Stimulated activated memory B cell treated with anti-CD40 and anti-IgM and Interleukin-4, amounts not matched to agents 10 μg/mL and 1 μg/mL and 100 μg/mL, for 72 hours (primary cell): ENCODE data around the gene PTPN2.
"Not testable (repeated sequence)": the region's sequence is repeated elsewhere in the genome, so short reads cannot be mapped to it uniquely, and the experiment has no call there.

ENCODE experiments used
- ATAC-seq: fragments of 150-1000 bp; cut with Tn5 transposase; 2 replicates; pipeline ENCODE4 v1.10.0; 2021
- H3K27ac Mint-ChIP-seq: one replicate; pipeline ENCODE4 v1.8.0; 2022; ENCODE audit warnings: mild to moderate bottlenecking, mixed read lengths
- H3K27me3 Mint-ChIP-seq: one replicate; pipeline ENCODE4 v1.8.0; 2022; ENCODE audit warnings: mixed read lengths
- H3K36me3 Mint-ChIP-seq: one replicate; pipeline ENCODE4 v1.8.0; 2022; ENCODE audit warnings: mixed read lengths
- H3K4me1 Mint-ChIP-seq: one replicate; pipeline ENCODE4 v1.8.0; 2022; ENCODE audit warnings: mixed read lengths
- H3K4me3 Mint-ChIP-seq: one replicate; pipeline ENCODE4 v1.8.0; 2022; ENCODE audit warnings: mild to moderate bottlenecking, moderate library complexity, mixed read lengths
- H3K9me3 Mint-ChIP-seq: one replicate; pipeline ENCODE4 v1.8.0; 2022; ENCODE audit warnings: mixed read lengths

Gene PTPN2

GRCh38 chr18:12906773-12907172 is 22.7 kb upstream of the PTPN2 start:
- peaks cover 10% of the 10 kb centered on the region for H3K4me1 Mint-ChIP-seq
- no peak overlapping the region for H3K4me3 Mint-ChIP-seq
- no peaks in the 10 kb centered on the region for H3K9me3 Mint-ChIP-seq
- no peak overlapping the region for H3K27ac Mint-ChIP-seq
- no peak for ATAC-seq
- no peaks in the 10 kb centered on the region for H3K36me3 Mint-ChIP-seq
- H3K27me3 Mint-ChIP-seq, result peaks cover 18% of the 10 kb centered on the region

GRCh38 chr18:12906119-12906518 is 22.1 kb upstream of the PTPN2 start:
- Mint-ChIP-seq H3K4me1 (peaks cover 5% of the 10 kb centered on the region), H3K4me3 (no peak overlapping the region), H3K27me3 (peaks cover 18% of the 10 kb centered on the region), H3K36me3 (no peaks in the 10 kb centered on the region), H3K27ac (no peak overlapping the region), H3K9me3 (no peaks in the 10 kb centered on the region)
- ATAC-seq, result no peak

GRCh38 chr18:12904012-12904516 is 20.0 kb upstream of the PTPN2 start:
- H3K27me3 Mint-ChIP-seq, result peaks cover 24% of the 10 kb centered on the region
- no peaks in the 10 kb centered on the region for H3K4me1 Mint-ChIP-seq
- no peaks in the 10 kb centered on the region for H3K36me3 Mint-ChIP-seq
- no peak overlapping the region for H3K4me3 Mint-ChIP-seq
- ATAC-seq, result no peak
- H3K9me3 Mint-ChIP-seq, result no peaks in the 10 kb centered on the region
- no peak overlapping the region for H3K27ac Mint-ChIP-seq

- not testable (repeated sequence) for ATAC-seq, H3K27ac Mint-ChIP-seq
Measured at GRCh38 chr18:12901208-12901607, 17.2 kb upstream of the PTPN2 start.

GRCh38 chr18:12896784-12897333 is 12.8 kb upstream of the PTPN2 start:
- not testable (repeated sequence) for H3K4me1 Mint-ChIP-seq, H3K9me3 Mint-ChIP-seq, H3K27ac Mint-ChIP-seq, H3K36me3 Mint-ChIP-seq
- Mint-ChIP-seq H3K4me3 (peak overlapping the region; percentile 74), H3K27me3 (peaks cover 33% of the 10 kb centered on the region)
- peak; percentile 12 for ATAC-seq

More at GRCh38 chr18:12901208-12901607, 17.2 kb upstream of the PTPN2 start:
- peaks cover 17% of the 10 kb centered on the region for H3K27me3 Mint-ChIP-seq
- H3K4me1 Mint-ChIP-seq, H3K9me3 Mint-ChIP-seq, H3K36me3 Mint-ChIP-seq, H3K4me3 Mint-ChIP-seq: not testable (repeated sequence)

- H3K4me3 Mint-ChIP-seq, result no peak overlapping the region
- H3K4me1 Mint-ChIP-seq, result no peaks in the 10 kb centered on the region
Measured at GRCh38 chr18:12895626-12896025, 11.6 kb upstream of the PTPN2 start.

GRCh38 chr18:12895014-12895413 is 11.0 kb upstream of the PTPN2 start:
- peak; percentile 66 for ATAC-seq
- Mint-ChIP-seq H3K4me1 (no peaks in the 10 kb centered on the region), H3K36me3 (peaks cover 5% of the 10 kb centered on the region), H3K27me3 (peaks cover 35% of the 10 kb centered on the region), H3K4me3 (no peak overlapping the region), H3K27ac (no peak overlapping the region), H3K9me3 (peaks cover 4% of the 10 kb centered on the region)

More at GRCh38 chr18:12895626-12896025, 11.6 kb upstream of the PTPN2 start:
- no peak overlapping the region for H3K27ac Mint-ChIP-seq
- no peak for ATAC-seq
- H3K9me3 Mint-ChIP-seq, result peaks cover under 1% of the 10 kb centered on the region
- H3K27me3 Mint-ChIP-seq, result peaks cover 35% of the 10 kb centered on the region
- H3K36me3 Mint-ChIP-seq, result no peaks in the 10 kb centered on the region

- Mint-ChIP-seq H3K4me1 (peaks cover 2% of the 10 kb centered on the region), H3K4me3 (no peak overlapping the region), H3K9me3 (peaks cover 4% of the 10 kb centered on the region), H3K27ac (no peak overlapping the region), H3K27me3 (peaks cover 26% of the 10 kb centered on the region), H3K36me3 (peaks cover 5% of the 10 kb centered on the region)
- ATAC-seq, result no peak
Measured at GRCh38 chr18:12891561-12891960, 7.5 kb upstream of the PTPN2 start.

GRCh38 chr18:12890964-12891363 is 6.9 kb upstream of the PTPN2 start:
- peaks cover 24% of the 10 kb centered on the region for H3K27me3 Mint-ChIP-seq
- H3K4me1 Mint-ChIP-seq, result peaks cover 7% of the 10 kb centered on the region
- H3K27ac Mint-ChIP-seq, result no peak overlapping the region
- H3K9me3 Mint-ChIP-seq, result peaks cover 4% of the 10 kb centered on the region
- ATAC-seq, result no peak
- H3K4me3 Mint-ChIP-seq, result no peak overlapping the region
- peaks cover 5% of the 10 kb centered on the region for H3K36me3 Mint-ChIP-seq

- peaks cover 5% of the 10 kb centered on the region for H3K36me3 Mint-ChIP-seq
- no peak overlapping the region for H3K4me3 Mint-ChIP-seq
- H3K27me3 Mint-ChIP-seq, result no peaks in the 10 kb centered on the region
- no peak overlapping the region for H3K27ac Mint-ChIP-seq
- peaks cover 4% of the 10 kb centered on the region for H3K9me3 Mint-ChIP-seq
- H3K4me1 Mint-ChIP-seq, result peaks cover 32% of the 10 kb centered on the region
- no peak for ATAC-seq
Measured at GRCh38 chr18:12886498-12887126, 2.6 kb upstream of the PTPN2 start.

GRCh38 chr18:12885500-12885899 is 1.5 kb upstream of the PTPN2 start:
- H3K4me1 Mint-ChIP-seq, result peaks cover 43% of the 10 kb centered on the region
- H3K9me3 Mint-ChIP-seq, result peaks cover 2% of the 10 kb centered on the region
- no peaks in the 10 kb centered on the region for H3K27me3 Mint-ChIP-seq
- peaks cover 3% of the 10 kb centered on the region for H3K36me3 Mint-ChIP-seq
- no peak for ATAC-seq
- H3K27ac Mint-ChIP-seq, result peak overlapping the region; percentile 10
- H3K4me3 Mint-ChIP-seq, result peak overlapping the region; percentile 25

- Mint-ChIP-seq H3K4me1 (peaks cover 52% of the 10 kb centered on the region), H3K36me3 (no peaks in the 10 kb centered on the region), H3K4me3 (peak overlapping the region; percentile 88), H3K9me3 (no peaks in the 10 kb centered on the region), H3K27ac (peak overlapping the region; percentile 84), H3K27me3 (no peaks in the 10 kb centered on the region)
- no peak for ATAC-seq
Measured at GRCh38 chr18:12884406-12885323, 628 bp upstream of the PTPN2 start.

GRCh38 chr18:12883372-12883683 is 709 bp downstream of the PTPN2 start:
- ATAC-seq, result peak; percentile 25
- Mint-ChIP-seq H3K9me3 (no peaks in the 10 kb centered on the region), H3K4me3 (peak overlapping the region; percentile 88), H3K4me1 (peaks cover 61% of the 10 kb centered on the region), H3K27ac (peak overlapping the region; percentile 84), H3K27me3 (no peaks in the 10 kb centered on the region), H3K36me3 (no peaks in the 10 kb centered on the region)

- Mint-ChIP-seq H3K27ac (peak overlapping the region; percentile 84), H3K36me3 (no peaks in the 10 kb centered on the region), H3K9me3 (no peaks in the 10 kb centered on the region), H3K4me3 (peak overlapping the region; percentile 84), H3K27me3 (no peaks in the 10 kb centered on the region), H3K4me1 (peaks cover 67% of the 10 kb centered on the region)
- ATAC-seq, result no peak
Measured at GRCh38 chr18:12882453-12883371, 1.3 kb downstream of the PTPN2 start.

- Mint-ChIP-seq H3K27ac (peak overlapping the region; percentile 81), H3K4me3 (peak overlapping the region; percentile 32), H3K36me3 (peaks cover 8% of the 10 kb centered on the region), H3K27me3 (no peaks in the 10 kb centered on the region), H3K4me1 (peaks cover 79% of the 10 kb centered on the region), H3K9me3 (no peaks in the 10 kb centered on the region)
- no peak for ATAC-seq
Measured at GRCh38 chr18:12880541-12880910, 3.5 kb downstream of the PTPN2 start.
